Stimulated activated CD4-positive, alpha-beta T cell treated with anti-CD3 and anti-CD28 coated beads, Interleukin-1b, Interleukin-23, amount 100 ng/mL, for 1 hour (primary cell): ENCODE data around the gene TOMT.

Experiments used
- DNase-seq, 2 donors: peaks; one replicate each; pipeline ENCODE4 v3.0.0-alpha.2; 2020; ENCODE audit warnings: low read depth in 2 of 2

The TOMT gene

DNA sequence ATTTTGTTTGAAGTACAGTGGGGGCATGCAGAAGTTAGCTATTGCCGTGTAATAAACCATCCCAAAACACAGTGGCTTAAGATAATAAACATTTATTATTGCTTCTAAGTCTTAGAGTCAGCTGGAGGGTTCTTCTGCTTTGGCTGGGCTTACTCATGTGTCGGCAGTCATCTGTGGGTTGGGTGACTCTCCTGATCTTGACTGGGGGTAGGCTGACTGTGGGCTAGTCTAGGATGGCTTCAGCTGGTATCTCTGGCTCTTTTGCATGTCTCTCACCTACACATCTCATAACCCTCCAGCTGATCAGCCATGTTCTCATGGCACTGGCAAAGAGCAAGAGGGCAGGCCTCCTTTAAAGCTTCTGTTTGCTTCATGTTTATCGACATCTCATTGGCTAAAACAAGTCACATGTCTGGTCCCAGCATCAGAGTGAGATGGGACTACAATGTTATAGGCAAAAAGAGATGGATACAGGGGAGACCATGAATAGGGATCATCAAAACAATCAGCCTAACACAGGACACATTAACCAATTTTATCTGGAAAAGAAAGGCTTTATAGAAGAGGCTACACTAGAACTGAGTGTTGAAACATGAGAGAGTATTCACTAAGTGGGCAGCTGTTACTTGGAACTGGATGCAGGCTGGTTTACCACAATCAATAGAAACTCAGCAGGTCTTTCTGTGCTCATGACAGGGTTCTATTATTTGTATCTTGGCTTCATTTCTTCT lies 19.9 kb upstream of the TOMT start:
- DNase-seq = no peak

DNA sequence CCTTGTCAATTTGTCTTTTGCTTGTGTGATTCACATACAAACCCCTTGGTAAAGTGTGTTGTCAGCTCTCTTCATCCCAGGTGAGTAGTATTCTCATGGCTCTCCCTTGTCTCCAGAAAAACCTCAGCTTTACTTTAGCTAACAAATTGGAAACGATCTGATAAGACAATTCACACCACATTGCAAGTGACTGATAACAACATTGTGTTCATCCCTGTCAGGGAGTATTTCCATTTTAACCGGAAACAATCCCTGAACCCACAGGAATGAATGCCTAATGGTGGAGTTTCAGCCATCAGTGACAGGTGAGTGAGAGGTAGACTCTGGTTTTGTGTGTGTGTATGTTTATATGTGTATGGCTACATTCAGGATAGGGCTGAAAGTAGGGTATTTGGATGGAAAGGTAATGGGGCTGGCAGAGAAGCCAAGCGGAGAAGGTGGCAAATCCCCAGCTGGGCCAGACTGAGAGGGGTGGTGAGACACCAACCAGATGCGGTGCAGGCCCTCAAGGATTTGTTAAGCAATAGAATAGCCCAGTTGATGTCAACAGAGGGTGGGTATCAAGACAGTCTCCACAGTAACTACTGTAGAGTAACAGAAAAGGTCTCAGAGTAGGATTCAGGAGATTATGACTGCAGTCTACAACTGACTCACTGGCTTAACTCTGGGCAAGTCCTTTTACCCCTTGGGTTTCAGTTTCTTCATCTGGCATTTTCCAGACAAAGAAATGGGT lies 17.5 kb upstream of the TOMT start:
- no peak for DNase-seq

DNA sequence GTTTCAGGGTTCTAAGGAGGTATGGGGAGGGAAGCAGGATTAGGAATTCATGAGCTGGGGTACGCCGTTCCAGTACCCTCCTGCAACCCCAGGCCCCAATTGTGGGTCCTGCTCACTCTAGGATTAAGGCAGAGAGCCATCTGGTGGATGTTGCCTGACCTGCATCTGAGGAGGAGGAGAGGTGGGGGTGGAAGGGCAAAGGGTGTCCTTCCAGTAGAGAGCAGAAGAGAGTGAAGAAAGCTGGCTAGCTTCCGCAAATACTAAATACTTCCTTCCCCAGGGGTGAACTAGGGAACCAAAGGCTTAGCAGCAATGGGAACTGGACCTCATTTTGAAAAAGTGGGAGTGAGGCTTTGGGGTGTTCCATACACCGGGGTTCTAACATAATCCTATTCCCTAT lies 14.4 kb upstream of the TOMT start:
- peak; percentile 39 to 48 for DNase-seq

DNA sequence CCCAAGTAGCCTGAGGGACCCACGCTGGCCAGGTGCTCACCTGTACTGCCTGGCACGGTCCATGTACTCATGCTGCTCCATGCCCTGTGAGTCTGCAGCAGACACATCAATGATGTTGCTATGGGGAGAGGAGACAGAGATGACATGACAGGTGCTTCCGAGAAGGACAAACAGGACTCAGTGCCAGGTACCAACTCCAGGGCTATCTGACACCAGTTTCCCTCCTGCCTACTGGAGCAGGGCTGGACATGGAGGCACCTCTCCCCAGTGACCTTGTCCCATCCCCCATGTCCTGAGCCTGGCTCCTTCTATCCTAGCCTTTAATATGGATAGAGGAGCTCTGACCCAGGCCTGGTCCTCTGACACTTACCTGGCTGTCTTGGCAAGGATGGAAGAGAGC lies 7.0 kb upstream of the TOMT start:
- no peak for DNase-seq

DNA sequence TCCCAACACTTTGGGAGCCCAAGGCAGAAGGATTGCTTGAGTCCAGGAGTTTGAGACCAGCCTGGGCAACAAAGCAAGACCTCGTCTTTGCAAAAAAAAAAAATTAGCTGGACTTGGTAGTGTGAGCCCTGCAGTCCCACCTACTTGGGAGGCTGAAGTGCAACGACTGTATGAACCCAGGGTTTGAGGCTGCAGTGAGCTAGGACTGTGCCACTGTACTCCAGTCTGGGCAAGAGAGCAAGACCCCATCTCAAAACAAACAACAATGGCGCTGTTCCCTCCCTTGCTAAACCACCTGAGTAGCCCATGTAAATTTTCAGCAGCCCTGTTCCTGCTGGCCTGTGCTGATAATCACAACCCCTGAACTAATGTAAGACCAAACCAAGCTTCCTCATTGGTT lies 5.7 kb upstream of the TOMT start:
- no peak for DNase-seq

DNA sequence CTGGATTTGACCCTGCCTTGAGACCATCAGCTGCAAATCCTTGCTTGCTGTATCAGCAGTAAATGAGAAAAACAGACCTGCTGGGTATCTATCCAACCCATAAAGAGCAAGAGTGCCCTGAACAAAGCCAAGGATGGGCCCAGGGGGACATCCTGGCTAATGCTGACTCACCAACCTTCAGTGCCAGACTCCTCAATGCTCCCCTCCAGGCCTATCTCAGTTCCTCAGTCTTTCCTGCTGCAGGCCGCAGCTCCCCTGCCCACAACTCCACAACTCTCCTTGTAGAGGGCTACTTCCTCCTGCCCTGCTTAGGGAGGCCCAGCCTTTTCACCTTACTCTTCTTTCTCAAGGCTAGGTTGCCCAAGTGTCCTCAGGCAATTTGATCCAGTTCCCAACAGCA lies 5.3 kb upstream of the TOMT start:
- no peak for DNase-seq

DNA sequence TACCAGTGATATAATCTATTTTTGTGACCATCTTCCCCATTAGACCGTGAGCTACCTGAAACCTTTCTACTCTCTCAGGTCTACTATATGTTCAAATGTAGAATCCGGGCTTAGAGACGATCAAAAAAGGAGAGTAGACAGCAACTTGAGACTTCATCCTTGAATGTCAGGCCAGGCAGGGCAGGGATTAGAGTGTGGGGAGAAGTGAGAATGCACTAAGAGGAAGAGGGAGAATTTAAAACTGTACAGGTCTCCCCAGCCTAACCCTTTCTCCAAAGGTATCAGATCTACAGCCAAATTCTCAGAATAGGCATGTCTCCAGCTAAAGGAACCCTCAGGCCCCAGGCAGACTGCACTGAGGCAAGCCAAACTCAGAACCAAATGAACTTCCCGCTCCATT lies 3.6 kb upstream of the TOMT start:
- no peak for DNase-seq

DNA sequence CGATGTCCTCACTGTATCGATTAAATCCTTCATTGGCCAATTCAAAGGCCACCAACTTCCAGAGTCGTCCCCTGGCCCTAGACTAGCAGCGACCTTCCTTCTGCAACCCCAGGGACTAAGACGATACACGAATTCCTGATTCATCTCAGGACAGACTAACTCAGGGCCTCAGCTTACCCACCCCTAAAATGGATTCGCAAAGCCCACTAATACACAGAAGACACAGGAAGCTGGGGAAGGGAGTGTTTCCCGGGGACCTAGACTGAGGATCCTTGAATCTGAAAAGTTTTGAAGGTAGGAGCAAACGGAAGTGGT lies 3.1 kb upstream of the TOMT start:
- DNase-seq = no peak

DNA sequence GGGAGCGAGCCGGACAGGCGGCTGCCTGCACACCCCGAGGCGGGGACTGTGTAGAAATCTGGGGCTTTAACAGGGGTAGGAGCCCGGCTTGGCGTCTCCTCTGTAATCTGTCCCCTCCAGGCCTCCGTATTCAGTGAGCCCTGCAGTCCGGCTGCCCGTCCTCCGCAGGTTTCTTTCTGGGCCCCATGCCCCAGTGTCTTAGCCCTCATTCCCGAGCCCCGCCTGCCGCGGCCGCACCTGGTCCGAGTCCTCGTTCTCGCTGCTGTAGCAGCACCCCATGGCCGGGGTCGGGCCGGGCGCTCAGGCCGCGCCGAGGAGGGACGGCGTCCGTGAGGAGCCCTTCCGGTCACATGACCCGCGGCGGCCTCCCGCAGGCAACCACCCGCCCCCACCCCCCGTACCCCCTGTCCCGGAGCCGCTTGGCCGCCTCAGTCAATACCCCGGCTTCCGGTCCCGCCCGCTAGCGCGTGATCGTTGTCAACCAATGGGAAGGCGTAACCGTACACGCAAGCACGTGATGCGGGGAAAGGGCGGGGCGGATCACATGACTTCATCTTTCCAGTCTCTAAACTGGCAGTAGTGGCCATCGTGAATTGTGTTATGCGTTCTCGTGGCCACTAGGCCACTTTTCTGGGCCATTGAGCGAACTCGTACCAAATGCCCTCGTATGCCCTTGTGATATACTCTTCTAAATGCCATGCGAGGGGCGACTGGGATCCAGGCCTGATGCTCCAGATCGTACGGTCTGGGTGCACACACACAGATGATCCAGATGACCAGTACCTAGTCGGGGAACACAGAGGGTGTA lies 2.6 kb upstream of the TOMT start, which contains the start of gene LAMTOR1:
Gene LAMTOR1 (minus strand): TSS at position 352 of the 808 bp plus-strand sequence. CDS start 73 bp downstream, at position 279.
- peak; percentile 89 to 92 for DNase-seq

DNA sequence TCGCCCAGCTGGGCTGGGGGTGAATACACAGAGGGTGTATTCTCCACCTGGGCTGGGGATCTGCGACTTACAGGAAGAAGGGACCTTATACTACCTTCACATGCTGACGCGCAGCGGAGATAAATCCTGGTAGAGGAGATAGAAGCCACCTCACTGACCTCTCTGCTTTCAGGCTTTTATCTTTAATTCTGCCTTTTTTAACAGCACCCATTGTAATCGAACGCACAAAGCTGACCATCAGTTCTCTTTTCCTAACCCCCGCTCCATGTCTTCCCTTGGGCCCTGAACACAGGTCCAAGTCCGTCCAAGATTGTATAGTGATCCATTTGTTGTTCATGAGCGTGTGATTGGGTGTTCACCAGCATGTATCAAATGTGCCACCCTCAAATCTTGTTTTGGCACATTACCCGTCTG lies 2.0 kb upstream of the TOMT start:
- no peak for DNase-seq

DNA sequence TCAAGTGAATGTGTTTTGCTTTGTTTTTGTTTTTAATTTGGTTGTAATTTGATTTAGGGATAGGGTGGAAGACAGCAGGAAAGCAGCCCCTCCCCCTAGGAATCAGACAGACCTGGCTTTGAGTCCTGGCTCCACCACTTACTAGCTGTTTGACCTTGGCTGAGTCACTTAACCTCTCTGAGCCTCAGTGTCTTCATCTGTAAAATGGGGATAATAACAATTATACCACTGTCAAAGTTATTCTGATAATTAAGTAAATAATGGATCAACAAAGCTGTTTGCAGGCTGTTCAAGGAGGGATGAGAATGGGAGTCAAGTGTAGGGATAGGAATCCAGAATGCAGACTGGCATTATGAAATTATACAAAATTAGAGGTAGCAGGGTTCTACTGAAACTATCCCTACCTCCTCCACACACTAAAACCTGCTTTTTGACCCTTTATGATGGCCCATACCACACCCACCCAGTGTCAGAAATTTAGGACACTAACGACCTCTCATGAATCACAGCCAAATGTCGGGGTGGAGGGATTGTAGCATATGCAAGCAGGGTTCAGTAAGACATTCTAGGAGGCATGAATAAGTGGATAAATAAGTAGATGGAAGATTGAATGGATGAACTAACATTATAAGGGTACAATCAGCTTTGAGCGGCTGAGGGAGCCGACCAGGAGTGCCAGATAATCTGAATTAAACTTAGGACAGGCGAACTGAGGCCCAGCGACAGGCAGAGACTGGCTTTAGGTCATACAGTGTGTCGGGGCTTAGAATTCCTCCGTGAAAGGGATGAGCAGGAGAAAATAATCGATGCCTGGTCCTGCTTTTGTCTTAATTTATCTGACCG lies 5.8 kb downstream of the TOMT start:
- DNase-seq = no peak

DNA sequence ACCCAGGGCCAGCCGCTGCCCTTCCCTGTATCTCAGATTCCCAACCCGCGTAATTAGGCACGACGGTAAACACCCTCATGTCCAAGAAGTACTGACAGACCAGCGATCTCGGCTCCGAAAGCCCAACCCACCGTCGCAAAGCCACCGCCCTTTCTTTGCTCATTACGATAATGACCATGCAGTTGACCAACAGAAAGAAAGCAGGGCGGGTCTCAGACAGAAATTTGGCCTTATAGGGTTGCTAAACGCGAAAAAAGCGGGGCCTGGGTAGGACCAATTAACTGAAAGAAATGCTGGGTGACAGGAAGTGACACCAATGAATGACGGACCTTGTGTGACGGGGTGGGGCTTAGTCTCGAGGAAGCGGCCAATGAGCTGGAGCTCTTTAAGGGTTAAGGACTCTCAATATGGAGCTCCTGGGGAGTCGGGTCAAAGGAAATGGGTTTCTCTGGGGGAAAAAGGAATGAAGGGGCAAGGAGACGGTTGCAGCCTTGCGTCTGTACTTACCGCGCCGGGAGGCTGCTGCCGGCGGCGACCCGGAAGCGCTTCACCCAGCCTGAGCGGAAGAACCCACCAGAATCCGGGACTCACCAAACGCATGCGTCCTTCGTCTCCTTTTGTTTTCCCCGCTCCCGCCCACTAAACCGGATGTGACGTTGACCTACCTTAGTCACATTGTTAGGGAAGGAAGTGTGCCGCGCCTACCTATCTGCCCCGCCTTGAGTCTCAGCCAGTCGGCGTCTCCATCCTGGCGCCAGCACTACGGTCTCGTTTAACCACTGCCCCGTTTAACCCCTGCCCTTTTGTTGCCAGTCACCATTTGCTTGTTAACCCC lies 6.6 kb downstream of the TOMT start, which contains the start of gene ANAPC15:
Gene ANAPC15 (minus strand): TSS at position 553 of the 835 bp plus-strand sequence. CDS start 1,419 bp downstream, outside the sequence.
- peak; percentile 91 to 97 for DNase-seq

DNA sequence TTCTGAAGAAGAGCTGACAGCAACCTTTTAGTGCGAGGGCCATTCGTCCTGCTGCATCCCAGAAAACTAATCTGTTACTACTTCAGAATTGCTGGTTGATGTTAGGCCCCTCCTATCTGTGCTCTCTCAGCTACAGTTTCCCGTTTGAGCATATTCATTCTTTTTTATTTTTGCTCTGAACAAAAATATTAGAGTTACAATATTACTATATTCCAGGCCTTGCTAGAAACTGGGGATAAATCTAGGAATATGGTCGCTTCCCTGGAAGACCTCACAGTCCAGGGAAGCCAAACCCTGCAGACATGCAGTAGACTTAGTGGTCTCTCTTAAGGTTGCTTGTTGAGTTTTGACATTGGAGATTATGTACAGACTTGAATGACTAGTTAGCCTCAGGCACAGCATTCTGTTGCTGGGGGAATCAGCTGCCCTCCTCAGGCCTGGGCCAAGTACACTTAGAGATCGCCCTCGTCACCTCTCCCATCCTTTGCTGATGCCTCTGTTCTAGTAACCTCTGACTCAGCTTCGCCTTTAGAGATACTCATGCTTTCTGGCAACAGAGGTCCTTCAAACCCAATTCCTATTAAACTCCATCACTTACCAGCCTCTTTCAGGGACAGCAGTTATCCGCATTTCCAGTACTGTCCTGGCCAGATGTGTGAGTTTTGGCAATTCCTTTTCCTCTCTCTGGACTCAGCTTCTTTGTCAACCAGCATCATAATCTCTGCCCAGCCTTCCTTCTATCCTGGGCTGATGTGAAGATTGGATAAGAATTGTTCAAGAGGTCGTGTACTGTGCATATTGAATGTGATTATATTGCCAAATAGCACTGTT lies 7.5 kb downstream of the TOMT start:
- DNase-seq = no peak

DNA sequence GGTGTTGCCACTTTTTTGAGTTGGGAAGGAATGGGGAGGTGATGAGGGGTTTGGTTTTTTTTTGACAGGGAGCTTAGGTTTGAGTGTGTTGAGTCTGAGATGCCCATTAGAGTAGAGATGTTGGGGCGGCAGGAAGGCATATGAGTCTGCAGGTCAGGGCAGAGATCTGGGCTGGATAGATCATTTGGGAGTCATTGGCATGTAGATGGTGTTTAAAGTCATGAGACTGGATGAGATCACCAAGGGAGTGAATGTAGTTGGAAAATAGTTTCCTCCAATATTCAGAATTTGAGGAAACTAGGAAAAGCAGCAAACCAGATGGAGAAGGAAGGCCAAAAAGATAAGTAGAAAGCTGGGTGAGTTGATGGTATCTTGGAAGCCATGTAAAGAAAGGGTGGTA lies 8.8 kb downstream of the TOMT start:
- no peak for DNase-seq

DNA sequence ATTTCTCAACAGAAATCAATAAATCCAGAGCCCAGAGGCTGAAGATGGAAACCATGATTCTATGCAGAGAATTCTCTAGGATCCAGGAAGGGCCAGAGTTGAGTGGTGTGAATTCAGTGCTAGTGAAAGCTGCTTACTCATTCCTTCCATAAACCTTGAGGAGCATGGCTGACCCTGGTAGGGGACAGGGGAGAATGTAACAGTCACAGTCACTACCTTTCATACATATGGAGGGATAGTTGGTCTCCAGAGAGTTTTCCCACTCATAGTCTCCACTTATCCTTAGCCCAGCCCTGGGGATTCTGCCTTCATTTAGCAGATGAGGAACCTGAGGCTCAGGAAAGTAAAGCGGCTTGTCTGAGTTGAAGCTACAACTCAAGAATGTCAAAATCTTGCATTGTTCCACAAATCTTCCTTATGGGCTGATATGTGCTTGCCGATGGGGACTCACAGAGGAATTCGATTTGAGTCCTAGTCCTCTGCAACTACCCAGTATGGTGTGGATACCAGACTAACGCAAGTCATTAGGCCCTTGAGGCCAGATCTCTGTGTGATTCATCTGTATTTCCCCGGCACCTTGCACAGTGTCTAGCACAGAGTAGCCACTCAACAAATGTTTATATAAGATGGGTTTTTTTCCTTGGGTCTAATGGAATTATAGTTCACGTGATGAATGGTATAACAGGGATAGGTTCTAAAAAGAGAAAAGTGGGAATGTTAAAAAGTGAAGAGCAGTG lies 10.5 kb downstream of the TOMT start:
- DNase-seq = no peak

DNA sequence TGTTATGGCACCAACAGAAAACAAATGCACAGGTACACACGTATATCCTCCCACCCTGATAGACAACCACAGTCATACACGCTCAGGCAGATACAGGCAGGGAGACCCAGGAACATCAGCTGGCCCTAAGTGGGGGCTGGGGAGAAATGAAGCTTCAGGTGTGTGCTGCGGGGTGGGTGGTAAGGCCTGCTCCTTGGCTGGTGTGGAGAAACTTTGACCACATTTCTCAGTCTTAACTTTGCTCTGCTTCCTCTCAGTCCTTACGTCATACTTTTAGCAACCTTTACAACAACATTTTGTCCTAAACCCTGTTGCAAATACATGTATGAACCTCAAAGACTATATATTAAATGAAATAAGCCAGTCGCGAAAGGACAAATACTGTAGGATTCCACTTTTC lies 13.5 kb downstream of the TOMT start:
- DNase-seq = no peak

DNA sequence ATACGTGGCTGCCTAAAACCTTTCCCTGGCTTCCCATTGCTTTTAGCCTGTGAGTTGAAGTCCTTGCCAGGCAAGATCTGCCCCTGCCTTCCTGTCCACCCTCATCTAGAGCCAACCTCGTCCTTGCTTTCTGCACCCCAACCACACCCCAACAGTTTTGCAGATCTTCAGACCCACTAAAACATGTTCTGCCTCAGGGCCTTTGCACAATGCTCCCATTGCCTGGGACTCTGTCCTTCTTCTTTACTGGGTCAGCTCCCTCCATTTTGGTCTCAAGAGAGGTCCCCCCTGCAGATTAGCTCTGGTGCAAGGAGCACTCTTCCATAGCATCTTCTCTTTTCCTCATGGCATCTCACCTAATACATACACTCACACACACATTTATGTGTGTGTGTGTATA lies 15.2 kb downstream of the TOMT start:
- no peak for DNase-seq

DNA sequence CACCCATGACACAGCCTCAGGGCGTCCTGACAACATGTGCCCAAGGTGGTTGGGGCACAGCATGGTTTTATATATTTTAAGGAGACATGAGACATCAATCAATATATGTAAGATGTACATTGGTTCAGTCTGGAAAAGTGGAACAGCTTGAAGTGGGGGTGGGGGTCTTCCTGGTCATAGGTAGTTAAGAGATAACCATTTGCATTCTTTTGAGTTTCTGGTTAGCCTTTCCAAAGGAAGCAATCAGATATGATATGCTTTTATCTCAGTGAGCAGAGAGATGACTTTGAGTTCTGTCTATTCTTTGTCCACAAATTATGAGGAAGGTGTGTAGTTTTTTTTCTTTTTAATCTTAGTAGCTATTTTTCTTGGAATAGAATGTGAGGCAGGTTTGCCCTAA lies 16.9 kb downstream of the TOMT start:
- DNase-seq = no peak

DNA sequence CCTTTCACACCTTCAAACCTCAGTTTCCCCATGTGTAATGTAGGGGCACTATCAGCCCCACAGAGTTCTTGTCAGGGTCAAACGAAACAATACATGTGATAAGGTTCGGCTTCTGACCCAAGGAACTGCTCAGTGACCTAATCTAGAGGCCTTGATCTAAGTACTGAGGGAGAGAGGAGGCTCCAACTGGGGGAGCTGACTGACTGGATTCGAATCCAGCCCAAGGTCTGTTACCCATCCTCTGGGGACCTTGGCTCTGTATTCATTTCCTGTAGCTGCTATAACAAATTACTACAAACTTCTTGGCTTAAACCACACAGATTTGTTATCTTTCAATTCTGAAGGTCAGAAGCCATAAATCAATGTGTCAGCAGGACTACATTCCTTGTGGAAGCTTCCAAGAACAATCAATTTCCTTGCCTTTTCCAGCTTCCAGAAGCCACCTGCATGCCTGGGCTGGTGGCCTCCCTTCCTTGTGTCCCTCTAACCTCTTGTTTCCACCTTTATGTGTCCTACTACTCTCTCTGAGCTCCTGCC lies 17.5 kb downstream of the TOMT start:
- DNase-seq = no peak
